Measurements from ENCODE around the gene OR13F1. TPM values are rescaled to one million over a fixed set of nuclear protein-coding genes. Genes with fewer than 3 reads are reported as not detected.

Gene OR13F1
- total RNA-seq (2022; extraction: Qiagen RNA extraction), result not detected in 5 replicates

GRCh38 chr9:104503963-104504362, at the start of gene OR13F1:
TSS of gene OR13F1 (plus strand) at chr9:104504263. CDS start at chr9:104504263, 0 bp downstream.

GRCh38 chr9:104527109-104527508, 23.0 kb downstream of the OR13F1 start, which contains the start of gene OR13C4:
TSS of gene OR13C4 (minus strand) at chr9:104527209. CDS start at chr9:104527209, 0 bp downstream.

GRCh38 chr9:104536756-104537155, 32.7 kb downstream of the OR13F1 start, which contains the start of gene OR13C3:
TSS of gene OR13C3 (minus strand) at chr9:104536856. CDS start at chr9:104536723, 133 bp downstream.

Other genes with a start within 250 kb of the OR13F1 start
- not detected in 5 replicates for gene OR13C4, start 22.9 kb downstream of the OR13F1 start, total RNA-seq (2022; extraction: Qiagen RNA extraction)
- not detected in 5 replicates for gene OR13C3, start 32.6 kb downstream of the OR13F1 start, total RNA-seq (2022; extraction: Qiagen RNA extraction)
- not detected in 5 replicates for gene OR13C8, start 64.9 kb downstream of the OR13F1 start, total RNA-seq (2022; extraction: Qiagen RNA extraction)
- gene OR13C5, start 95.2 kb downstream of the OR13F1 start, total RNA-seq (2022; extraction: Qiagen RNA extraction), result not detected in 5 replicates
- gene OR13C2, start 101.4 kb downstream of the OR13F1 start, total RNA-seq (2022; extraction: Qiagen RNA extraction), result not detected in 5 replicates
- gene OR13C9, start 113.9 kb downstream of the OR13F1 start, total RNA-seq (2022; extraction: Qiagen RNA extraction), result not detected in 5 replicates
- not detected in 5 replicates for gene OR13D1, start 190.3 kb downstream of the OR13F1 start, total RNA-seq (2022; extraction: Qiagen RNA extraction)
- 10.1 to 15.8 TPM (median 14.7 TPM) in 5 replicates for gene NIPSNAP3A, start 243.4 kb downstream of the OR13F1 start, total RNA-seq (2022; extraction: Qiagen RNA extraction)

Measured in A549 treated with CORT108297 at 1 μM for 4 hours (cell line).